ENCODE data around the gene SMAD3.

DNA sequence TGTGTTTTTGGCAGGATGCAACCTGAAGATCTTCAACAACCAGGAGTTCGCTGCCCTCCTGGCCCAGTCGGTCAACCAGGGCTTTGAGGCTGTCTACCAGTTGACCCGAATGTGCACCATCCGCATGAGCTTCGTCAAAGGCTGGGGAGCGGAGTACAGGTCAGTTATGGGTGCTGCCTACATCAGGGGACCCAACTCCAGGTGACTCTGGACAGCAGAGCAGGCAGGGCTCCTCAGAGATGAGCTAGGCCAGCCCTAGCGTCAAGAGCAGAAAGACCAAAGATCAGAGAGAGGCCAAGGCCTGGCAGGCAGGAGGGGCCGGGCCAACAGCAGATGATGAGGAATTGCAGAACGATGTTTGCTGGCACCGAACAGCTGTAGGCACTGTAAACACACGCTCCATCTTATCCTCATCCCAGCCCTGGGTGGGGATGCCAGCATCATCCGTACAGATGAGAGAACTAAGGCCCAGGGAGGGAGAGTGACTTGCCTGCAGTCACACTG lies 122.0 kb downstream of the SMAD3 start:
- TF ChIP-seq, protein P1, sequence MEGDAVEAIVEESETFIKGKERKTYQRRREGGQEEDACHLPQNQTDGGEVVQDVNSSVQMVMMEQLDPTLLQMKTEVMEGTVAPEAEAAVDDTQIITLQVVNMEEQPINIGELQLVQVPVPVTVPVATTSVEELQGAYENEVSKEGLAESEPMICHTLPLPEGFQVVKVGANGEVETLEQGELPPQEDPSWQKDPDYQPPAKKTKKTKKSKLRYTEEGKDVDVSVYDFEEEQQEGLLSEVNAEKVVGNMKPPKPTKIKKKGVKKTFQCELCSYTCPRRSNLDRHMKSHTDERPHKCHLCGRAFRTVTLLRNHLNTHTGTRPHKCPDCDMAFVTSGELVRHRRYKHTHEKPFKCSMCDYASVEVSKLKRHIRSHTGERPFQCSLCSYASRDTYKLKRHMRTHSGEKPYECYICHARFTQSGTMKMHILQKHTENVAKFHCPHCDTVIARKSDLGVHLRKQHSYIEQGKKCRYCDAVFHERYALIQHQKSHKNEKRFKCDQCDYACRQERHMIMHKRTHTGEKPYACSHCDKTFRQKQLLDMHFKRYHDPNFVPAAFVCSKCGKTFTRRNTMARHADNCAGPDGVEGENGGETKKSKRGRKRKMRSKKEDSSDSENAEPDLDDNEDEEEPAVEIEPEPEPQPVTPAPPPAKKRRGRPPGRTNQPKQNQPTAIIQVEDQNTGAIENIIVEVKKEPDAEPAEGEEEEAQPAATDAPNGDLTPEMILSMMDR (IDR thresholded peaks at IDR 0.05) = no peak
- no peak for TF ChIP-seq EZH2 (IDR thresholded peaks at IDR 0.05; ENCODE audit: borderline replicate concordance, insufficient read depth, low read depth, low read length, poor library complexity, severe bottlenecking)
